AG04449 (cell line): ENCODE data around the gene LHFPL3.

Experiments used
- CTCF ChIA-PET: fragments of 350-600 bp; formaldehyde crosslinking; extraction: SDS; loops from one replicate; lab custom pipeline; 2021; ENCODE audit warnings: antibody characterized with exemption; lab: Yijun Ruan, JAX
- POLR2A ChIA-PET: fragments of 400-600, 350-600 bp; formaldehyde crosslinking; extraction: SDS; loops from one replicate; lab custom pipeline; 2020; ENCODE audit warnings: antibody characterized with exemption, inconsistent platforms; lab: Yijun Ruan, JAX
- DNase-seq: peaks from one replicate; pipeline ENCODE4 v3.0.0-alpha.2; 2010; ENCODE audit warnings: low read depth, low spot score
- H3K4me3 ChIP-seq: 2 replicates; pipeline ENCODE4 v1.5.1; 2011; ENCODE audit warnings: low read depth, mild to moderate bottlenecking, control low read depth, low read length
- TF ChIP-seq, protein P1 (sequence below): IDR thresholded peaks from one replicate; pipeline ENCODE4 v1.5.1; 2011; ENCODE audit warnings: mild to moderate bottlenecking, moderate library complexity, low read length, control low read depth, inconsistent platforms; ENCODE audit not compliant: insufficient read depth; ENCODE audit errors: missing control alignments

The LHFPL3 gene

DNA sequence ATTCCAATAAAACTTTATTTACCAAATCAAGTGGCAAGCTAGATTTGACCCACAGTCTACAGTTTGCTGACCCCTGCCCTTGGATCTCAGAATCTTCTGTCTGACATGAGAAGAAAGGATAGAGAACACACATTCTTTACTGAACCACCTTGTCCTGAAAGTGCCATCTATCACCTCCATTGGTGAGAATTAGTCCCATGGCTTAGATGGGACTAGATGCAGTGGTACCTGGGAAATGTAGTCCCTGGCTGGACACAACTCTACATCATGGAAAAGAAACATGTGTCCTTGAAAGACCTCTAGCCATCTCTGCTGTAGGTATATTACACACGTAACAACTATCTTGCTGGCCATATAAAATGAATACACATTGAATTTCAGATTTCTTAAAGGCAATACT is 336.2 kb downstream of the LHFPL3 start:
- TF ChIP-seq, protein P1, sequence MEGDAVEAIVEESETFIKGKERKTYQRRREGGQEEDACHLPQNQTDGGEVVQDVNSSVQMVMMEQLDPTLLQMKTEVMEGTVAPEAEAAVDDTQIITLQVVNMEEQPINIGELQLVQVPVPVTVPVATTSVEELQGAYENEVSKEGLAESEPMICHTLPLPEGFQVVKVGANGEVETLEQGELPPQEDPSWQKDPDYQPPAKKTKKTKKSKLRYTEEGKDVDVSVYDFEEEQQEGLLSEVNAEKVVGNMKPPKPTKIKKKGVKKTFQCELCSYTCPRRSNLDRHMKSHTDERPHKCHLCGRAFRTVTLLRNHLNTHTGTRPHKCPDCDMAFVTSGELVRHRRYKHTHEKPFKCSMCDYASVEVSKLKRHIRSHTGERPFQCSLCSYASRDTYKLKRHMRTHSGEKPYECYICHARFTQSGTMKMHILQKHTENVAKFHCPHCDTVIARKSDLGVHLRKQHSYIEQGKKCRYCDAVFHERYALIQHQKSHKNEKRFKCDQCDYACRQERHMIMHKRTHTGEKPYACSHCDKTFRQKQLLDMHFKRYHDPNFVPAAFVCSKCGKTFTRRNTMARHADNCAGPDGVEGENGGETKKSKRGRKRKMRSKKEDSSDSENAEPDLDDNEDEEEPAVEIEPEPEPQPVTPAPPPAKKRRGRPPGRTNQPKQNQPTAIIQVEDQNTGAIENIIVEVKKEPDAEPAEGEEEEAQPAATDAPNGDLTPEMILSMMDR = no peak
- ChIA-PET POLR2A (no interaction called here), CTCF (no interaction called here)
- no peak overlapping the region for H3K4me3 ChIP-seq
- DNase-seq = no peak

GRCh38 chr7:104677587-104677986 is 349.2 kb downstream of the LHFPL3 start:
- ChIA-PET POLR2A (no interaction called here), CTCF (no interaction called here)
- no peak for DNase-seq
- no peak overlapping the region for H3K4me3 ChIP-seq
- TF ChIP-seq, protein P1 = no peak

GRCh38 chr7:104679085-104679484 is 350.7 kb downstream of the LHFPL3 start:
- H3K4me3 ChIP-seq = no peak overlapping the region
- TF ChIP-seq, protein P1 = no peak
- CTCF ChIA-PET = no interaction called here
- POLR2A ChIA-PET = no interaction called here
- DNase-seq = no peak

- TF ChIP-seq, protein P1 = no peak
- CTCF ChIA-PET = no interaction called here
- no peak overlapping the region for H3K4me3 ChIP-seq
- POLR2A ChIA-PET = no interaction called here
- no peak for DNase-seq
Measured at GRCh38 chr7:104686286-104686685, 357.9 kb downstream of the LHFPL3 start.

DNA sequence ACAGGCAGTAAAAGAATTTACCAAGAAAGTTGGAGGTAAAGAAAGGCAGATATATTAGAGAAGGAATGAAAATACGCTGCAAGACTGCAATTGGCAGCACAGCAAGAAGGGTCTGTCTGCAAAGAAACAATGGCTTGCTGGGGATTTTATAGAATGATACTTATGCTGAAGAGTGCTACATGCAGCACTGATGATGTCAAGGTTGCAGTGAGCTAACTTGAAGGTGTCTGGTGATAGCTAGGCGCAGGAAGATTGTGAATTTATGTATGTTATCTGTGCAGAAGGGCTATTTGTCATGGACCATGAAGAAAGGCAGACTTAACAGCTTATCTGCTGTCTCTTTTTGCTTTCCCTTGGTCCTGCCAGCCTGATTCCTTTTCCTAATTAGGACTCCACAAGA is 366.3 kb downstream of the LHFPL3 start:
- no peak for DNase-seq
- ChIA-PET CTCF (no interaction called here), POLR2A (no interaction called here)
- TF ChIP-seq, protein P1 = no peak
- H3K4me3 ChIP-seq = no peak overlapping the region

GRCh38 chr7:104695563-104695962 is 367.2 kb downstream of the LHFPL3 start:
- TF ChIP-seq, protein P1 = no peak
- no peak for DNase-seq
- POLR2A ChIA-PET = no interaction called here
- H3K4me3 ChIP-seq = no peak overlapping the region
- CTCF ChIA-PET = no interaction called here
